HepG2 (cell line): ENCODE data around the gene GCN1. TPM values are rescaled to one million over a fixed set of nuclear protein-coding genes. Genes with fewer than 3 reads are reported as not detected.

Source experiments
- ARNTL ChIP-seq: sonication (generic); formaldehyde crosslinking; IDR thresholded peaks from 2 replicates; pipeline ENCODE4 v1.4.0; 2020; ENCODE audit warnings: mild to moderate bottlenecking, missing genetic modification reagents
- EED ChIP-seq: sonication (generic); formaldehyde crosslinking; IDR thresholded peaks from 2 replicates; pipeline ENCODE4 v1.5.0; 2020; ENCODE audit warnings: mild to moderate bottlenecking, missing genetic modification reagents
- HOXD1 ChIP-seq: sonication (generic); formaldehyde crosslinking; IDR thresholded peaks from 2 replicates; pipeline ENCODE4 v1.5.0; 2020; ENCODE audit warnings: missing genetic modification reagents
- MAZ ChIP-seq, 2 experiments: sonication (generic) in 1 of 2; formaldehyde crosslinking in 1 of 2; IDR thresholded peaks; 2 replicates each; pipeline versions ENCODE4 v1.5.0 to v1.6.1; 2012 to 2020; ENCODE audit warnings: low read depth in 2 of 2, mild to moderate bottlenecking in 2 of 2, borderline replicate concordance in 1 of 2, improper control_type of control experiment in 1 of 2, low read length in 1 of 2, missing genetic modification reagents in 1 of 2, moderate library complexity in 1 of 2
- POGK ChIP-seq: sonication (generic); formaldehyde crosslinking; conservative IDR thresholded peaks from 2 replicates; pipeline ENCODE4 v1.8.0; 2022; ENCODE audit warnings: mild to moderate bottlenecking, moderate library complexity, missing genetic modification reagents
- PPARG ChIP-seq: conservative IDR thresholded peaks from 2 replicates; pipeline ENCODE4 v1.6.1; 2016; ENCODE audit warnings: missing biosample characterization, missing genetic modification reagents
- SMAD1 ChIP-seq: sonication (generic); formaldehyde crosslinking; IDR thresholded peaks from 2 replicates; pipeline ENCODE4 v1.4.0; 2020; ENCODE audit warnings: missing genetic modification reagents, low read depth, mild to moderate bottlenecking, borderline replicate concordance
- SNRNP70 ChIP-seq: fragments of 200-400 bp; formaldehyde crosslinking; IDR thresholded peaks from 2 replicates; pipeline ENCODE4 v1.6.1; 2017; ENCODE audit warnings: mild to moderate bottlenecking, low read depth, low read length, moderate library complexity
- SP2 ChIP-seq: sonication (generic); formaldehyde crosslinking; IDR thresholded peaks from 2 replicates; pipeline ENCODE4 v1.5.1; 2020; ENCODE audit warnings: mild to moderate bottlenecking, missing genetic modification reagents
- SRSF1 ChIP-seq: fragments of 200-400 bp; formaldehyde crosslinking; optimal IDR thresholded peaks from 2 replicates; pipeline ENCODE3; 2017; ENCODE audit warnings: mild to moderate bottlenecking, low read depth, low read length, moderate library complexity
- TARDBP ChIP-seq: sonication (generic); formaldehyde crosslinking; IDR thresholded peaks from 2 replicates; pipeline ENCODE4 v1.8.0; 2022; ENCODE audit warnings: mild to moderate bottlenecking, missing genetic modification reagents
- THAP11 ChIP-seq: IDR thresholded peaks from 2 replicates; pipeline ENCODE4 v1.6.1; 2016; ENCODE audit warnings: missing biosample characterization, missing genetic modification reagents
- ZNF180 ChIP-seq: sonication (generic); formaldehyde crosslinking; IDR thresholded peaks from 2 replicates; pipeline ENCODE4 v1.4.0; 2020; ENCODE audit warnings: low read depth, missing genetic modification reagents, borderline replicate concordance
- ZNF3 ChIP-seq: IDR thresholded peaks from 2 replicates; pipeline ENCODE4 v1.7.0; 2017; ENCODE audit warnings: inconsistent platforms
- ZNF30 ChIP-seq: sonication (generic); formaldehyde crosslinking; IDR thresholded peaks from 2 replicates; pipeline ENCODE4 v1.5.0; 2020; ENCODE audit warnings: mild to moderate bottlenecking, missing genetic modification reagents
- ZNF496 ChIP-seq: sonication (generic); formaldehyde crosslinking; IDR thresholded peaks from 2 replicates; pipeline ENCODE4 v1.8.1; 2023; ENCODE audit warnings: mild to moderate bottlenecking, moderate library complexity, missing genetic modification reagents; ENCODE audit not compliant: insufficient replicate concordance
- polyA plus RNA-seq, 8 experiments: library from polyadenylated mRNA; depleted of rRNA in 3 of 8; stranded (reverse) in 7 of 8; unstranded in 1 of 8; fragments of >200 nt; fragmentation: Illumina TruSeq in 4 of 8; extraction: Trizol in 4 of 8; gene quantifications; 2 replicates each; pipeline versions ENCODE4 v1.2.1 to v1.2.3, GENCODE V29; 2011 to 2016; ENCODE audit warnings: low read depth in 4 of 8, missing spikeins in 1 of 8, mixed read lengths in 1 of 8; ENCODE audit not compliant: insufficient read depth in 1 of 8
- total RNA-seq, 5 experiments: library from RNA; depleted of rRNA; stranded (reverse); fragments of >200 nt; fragmentation: Illumina TruSeq; extraction: Trizol; gene quantifications; 2 replicates each; pipeline ENCODE4 v1.2.3, GENCODE V29; 2016; ENCODE audit warnings: low read depth in 1 of 5
- TF ChIP-seq, protein P1 (sequence below): IDR thresholded peaks from 2 replicates; pipeline ENCODE4 v1.6.1; 2016; ENCODE audit warnings: missing genetic modification reagents, missing compliant biosample characterization
- TF ChIP-seq, protein P2 (sequence below): sonication (generic); formaldehyde crosslinking; IDR thresholded peaks from 2 replicates; pipeline ENCODE4 v1.9.0; 2022; ENCODE audit warnings: low read depth, missing genetic modification reagents
- TF ChIP-seq, protein P3 (sequence below): IDR thresholded peaks from 2 replicates; pipeline ENCODE4 v1.6.1; 2016; ENCODE audit warnings: missing compliant biosample characterization, missing genetic modification reagents, borderline replicate concordance
- TF ChIP-seq, protein P4 (sequence below): sonication (generic); formaldehyde crosslinking; IDR thresholded peaks from 2 replicates; pipeline ENCODE4 v1.4.0; 2020; ENCODE audit warnings: missing genetic modification reagents, borderline replicate concordance
- TF ChIP-seq, protein P5 (sequence below): sonication (generic); formaldehyde crosslinking; IDR thresholded peaks from 2 replicates; pipeline ENCODE4 v1.4.0; 2020; ENCODE audit warnings: mild to moderate bottlenecking, low read depth, missing genetic modification reagents

Gene GCN1
- total and polyA plus RNA-seq, 2 of the 13 experiments (the other 11 are each of a cell fraction or from before 2014, with no cell fraction given) = 58.2 to 83.0 TPM

GRCh38 chr12:120228291-120229070 is 34.0 kb upstream of the GCN1 start (continued):
- TF ChIP-seq EED (CRISPR knock-in tag) (no peak), HOXD1 (CRISPR knock-in tag) (peak; percentile 54; the same call in 1 of the 2 replicates), SNRNP70 (no peak), ZNF496 (CRISPR knock-in tag) (no peak), MAZ (IDR thresholded peaks at IDR 0.05; ENCODE audit: borderline replicate concordance, low read depth, low read length) (no peak; the same call in 1 of the 2 replicates), MAZ (CRISPR knock-in tag; IDR thresholded peaks at IDR 0.05; ENCODE audit: low read depth) (no peak), SRSF1 (no peak), ZNF3 (CRISPR knock-in tag) (no peak; the same call in 1 of the 2 replicates), ARNTL (CRISPR knock-in tag) (peak; percentile 68; the same call in 1 of the 2 replicates), ZNF30 (CRISPR knock-in tag) (no peak), POGK (peak; percentile 71), ZNF180 (CRISPR knock-in tag) (no peak), SMAD1 (CRISPR knock-in tag) (peak; percentile 38; the same call in 1 of the 2 replicates), TARDBP (peak; percentile 88), SP2 (CRISPR knock-in tag) (no peak), PPARG (CRISPR knock-in tag) (peak; percentile 75), THAP11 (CRISPR knock-in tag) (peak; percentile 81)
- TF ChIP-seq, protein P1, sequence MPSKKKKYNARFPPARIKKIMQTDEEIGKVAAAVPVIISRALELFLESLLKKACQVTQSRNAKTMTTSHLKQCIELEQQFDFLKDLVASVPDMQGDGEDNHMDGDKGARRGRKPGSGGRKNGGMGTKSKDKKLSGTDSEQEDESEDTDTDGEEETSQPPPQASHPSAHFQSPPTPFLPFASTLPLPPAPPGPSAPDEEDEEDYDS (CRISPR knock-in tag) = peak; percentile 63; the same call in 1 of the 2 replicates
- TF ChIP-seq, protein P2, sequence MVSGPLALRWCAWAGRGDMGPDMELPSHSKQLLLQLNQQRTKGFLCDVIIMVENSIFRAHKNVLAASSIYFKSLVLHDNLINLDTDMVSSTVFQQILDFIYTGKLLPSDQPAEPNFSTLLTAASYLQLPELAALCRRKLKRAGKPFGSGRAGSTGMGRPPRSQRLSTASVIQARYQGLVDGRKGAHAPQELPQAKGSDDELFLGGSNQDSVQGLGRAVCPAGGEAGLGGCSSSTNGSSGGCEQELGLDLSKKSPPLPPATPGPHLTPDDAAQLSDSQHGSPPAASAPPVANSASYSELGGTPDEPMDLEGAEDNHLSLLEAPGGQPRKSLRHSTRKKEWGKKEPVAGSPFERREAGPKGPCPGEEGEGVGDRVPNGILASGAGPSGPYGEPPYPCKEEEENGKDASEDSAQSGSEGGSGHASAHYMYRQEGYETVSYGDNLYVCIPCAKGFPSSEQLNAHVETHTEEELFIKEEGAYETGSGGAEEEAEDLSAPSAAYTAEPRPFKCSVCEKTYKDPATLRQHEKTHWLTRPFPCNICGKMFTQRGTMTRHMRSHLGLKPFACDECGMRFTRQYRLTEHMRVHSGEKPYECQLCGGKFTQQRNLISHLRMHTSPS (CRISPR knock-in tag) = no peak
- TF ChIP-seq, protein P3, sequence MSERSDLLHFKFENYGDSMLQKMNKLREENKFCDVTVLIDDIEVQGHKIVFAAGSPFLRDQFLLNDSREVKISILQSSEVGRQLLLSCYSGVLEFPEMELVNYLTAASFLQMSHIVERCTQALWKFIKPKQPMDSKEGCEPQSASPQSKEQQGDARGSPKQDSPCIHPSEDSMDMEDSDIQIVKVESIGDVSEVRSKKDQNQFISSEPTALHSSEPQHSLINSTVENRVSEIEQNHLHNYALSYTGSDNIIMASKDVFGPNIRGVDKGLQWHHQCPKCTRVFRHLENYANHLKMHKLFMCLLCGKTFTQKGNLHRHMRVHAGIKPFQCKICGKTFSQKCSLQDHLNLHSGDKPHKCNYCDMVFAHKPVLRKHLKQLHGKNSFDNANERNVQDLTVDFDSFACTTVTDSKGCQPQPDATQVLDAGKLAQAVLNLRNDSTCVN (CRISPR knock-in tag) = peak; percentile 17; the same call in 1 of the 2 replicates
- TF ChIP-seq, protein P4, sequence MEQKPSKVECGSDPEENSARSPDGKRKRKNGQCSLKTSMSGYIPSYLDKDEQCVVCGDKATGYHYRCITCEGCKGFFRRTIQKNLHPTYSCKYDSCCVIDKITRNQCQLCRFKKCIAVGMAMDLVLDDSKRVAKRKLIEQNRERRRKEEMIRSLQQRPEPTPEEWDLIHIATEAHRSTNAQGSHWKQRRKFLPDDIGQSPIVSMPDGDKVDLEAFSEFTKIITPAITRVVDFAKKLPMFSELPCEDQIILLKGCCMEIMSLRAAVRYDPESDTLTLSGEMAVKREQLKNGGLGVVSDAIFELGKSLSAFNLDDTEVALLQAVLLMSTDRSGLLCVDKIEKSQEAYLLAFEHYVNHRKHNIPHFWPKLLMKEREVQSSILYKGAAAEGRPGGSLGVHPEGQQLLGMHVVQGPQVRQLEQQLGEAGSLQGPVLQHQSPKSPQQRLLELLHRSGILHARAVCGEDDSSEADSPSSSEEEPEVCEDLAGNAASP (CRISPR knock-in tag) = peak; percentile 85; the same call in 1 of the 2 replicates
- TF ChIP-seq, protein P5, sequence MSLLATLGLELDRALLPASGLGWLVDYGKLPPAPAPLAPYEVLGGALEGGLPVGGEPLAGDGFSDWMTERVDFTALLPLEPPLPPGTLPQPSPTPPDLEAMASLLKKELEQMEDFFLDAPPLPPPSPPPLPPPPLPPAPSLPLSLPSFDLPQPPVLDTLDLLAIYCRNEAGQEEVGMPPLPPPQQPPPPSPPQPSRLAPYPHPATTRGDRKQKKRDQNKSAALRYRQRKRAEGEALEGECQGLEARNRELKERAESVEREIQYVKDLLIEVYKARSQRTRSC (CRISPR knock-in tag) = no peak
